Uterus (tissue), 2 donors: ENCODE measurements around the gene FZD10.

ENCODE experiments used
- POLR2A ChIP-seq, 2 donors: fragments of 450-650 bp; IDR thresholded peaks; one replicate each; pipeline ENCODE4 v1.6.1; 2016; ENCODE audit warnings: antibody characterized with exemption in 2 of 2, mild to moderate bottlenecking in 1 of 2, moderate library complexity in 1 of 2
- TF ChIP-seq, protein P1 (sequence below), 4 experiments: fragments of 200-600 bp in 2 of 4; fragments of 450-650 bp in 2 of 4; sonication (generic) in 2 of 4; IDR thresholded peaks; one replicate each; pipeline ENCODE4 v1.5.1; 2016 to 2019; ENCODE audit warnings: antibody characterized with exemption in 4 of 4, mild to moderate bottlenecking in 2 of 4, moderate library complexity in 1 of 4

GRCh38 chr12:130139567-130140421 lies 22.5 kb upstream of the FZD10 start:
- TF ChIP-seq POLR2A (IDR thresholded peaks at IDR 0.05), result no peak
- TF ChIP-seq, protein P1, sequence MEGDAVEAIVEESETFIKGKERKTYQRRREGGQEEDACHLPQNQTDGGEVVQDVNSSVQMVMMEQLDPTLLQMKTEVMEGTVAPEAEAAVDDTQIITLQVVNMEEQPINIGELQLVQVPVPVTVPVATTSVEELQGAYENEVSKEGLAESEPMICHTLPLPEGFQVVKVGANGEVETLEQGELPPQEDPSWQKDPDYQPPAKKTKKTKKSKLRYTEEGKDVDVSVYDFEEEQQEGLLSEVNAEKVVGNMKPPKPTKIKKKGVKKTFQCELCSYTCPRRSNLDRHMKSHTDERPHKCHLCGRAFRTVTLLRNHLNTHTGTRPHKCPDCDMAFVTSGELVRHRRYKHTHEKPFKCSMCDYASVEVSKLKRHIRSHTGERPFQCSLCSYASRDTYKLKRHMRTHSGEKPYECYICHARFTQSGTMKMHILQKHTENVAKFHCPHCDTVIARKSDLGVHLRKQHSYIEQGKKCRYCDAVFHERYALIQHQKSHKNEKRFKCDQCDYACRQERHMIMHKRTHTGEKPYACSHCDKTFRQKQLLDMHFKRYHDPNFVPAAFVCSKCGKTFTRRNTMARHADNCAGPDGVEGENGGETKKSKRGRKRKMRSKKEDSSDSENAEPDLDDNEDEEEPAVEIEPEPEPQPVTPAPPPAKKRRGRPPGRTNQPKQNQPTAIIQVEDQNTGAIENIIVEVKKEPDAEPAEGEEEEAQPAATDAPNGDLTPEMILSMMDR (IDR thresholded peaks at IDR 0.05), result no peak
